ENCODE data around the gene SYT17.
"Not testable (repeated sequence)": the region's sequence is repeated elsewhere in the genome, so short reads cannot be mapped to it uniquely, and the experiment has no call there.

Gene SYT17

GRCh38 chr16:19174478-19174877 is 6.4 kb downstream of the SYT17 start:
- DNase-seq, result no peak

- no peak for DNase-seq
Measured at GRCh38 chr16:19175492-19176262, 7.6 kb downstream of the SYT17 start.

GRCh38 chr16:19177111-19177739 is 9.2 kb downstream of the SYT17 start:
- peak; percentile 95 for DNase-seq

GRCh38 chr16:19179546-19180490 is 11.8 kb downstream of the SYT17 start:
- DNase-seq, result peak; percentile 93

- DNase-seq, result no peak
Measured at GRCh38 chr16:19180741-19181140, 12.7 kb downstream of the SYT17 start.

- DNase-seq, result no peak
Measured at GRCh38 chr16:19182481-19182880, 14.4 kb downstream of the SYT17 start.

- DNase-seq, result no peak
Measured at GRCh38 chr16:19183187-19183586, 15.1 kb downstream of the SYT17 start.

GRCh38 chr16:19184823-19185509 is 16.9 kb downstream of the SYT17 start:
- no peak for DNase-seq

- DNase-seq, result no peak
Measured at GRCh38 chr16:19185510-19185851, 17.4 kb downstream of the SYT17 start.

- no peak for DNase-seq
Measured at GRCh38 chr16:19186408-19186807, 18.4 kb downstream of the SYT17 start.

- DNase-seq, result not testable (repeated sequence)
Measured at GRCh38 chr16:19187961-19188360, 19.9 kb downstream of the SYT17 start.

- no peak for DNase-seq
Measured at GRCh38 chr16:19188406-19188805, 20.4 kb downstream of the SYT17 start.

GRCh38 chr16:19192865-19193264 is 24.8 kb downstream of the SYT17 start:
- no peak for DNase-seq

GRCh38 chr16:19196871-19197270 is 28.8 kb downstream of the SYT17 start:
- DNase-seq, result no peak

- no peak for DNase-seq
Measured at GRCh38 chr16:19203374-19203966, 35.4 kb downstream of the SYT17 start.

- no peak for DNase-seq
Measured at GRCh38 chr16:19210280-19210924, 42.4 kb downstream of the SYT17 start.

- no peak for DNase-seq
Measured at GRCh38 chr16:19210968-19211367, 42.9 kb downstream of the SYT17 start.

- DNase-seq, result no peak
Measured at GRCh38 chr16:19212059-19212458, 44.0 kb downstream of the SYT17 start.

GRCh38 chr16:19213885-19214284 is 45.8 kb downstream of the SYT17 start:
- no peak for DNase-seq

GRCh38 chr16:19215705-19216104 is 47.7 kb downstream of the SYT17 start:
- DNase-seq, result no peak

GRCh38 chr16:19218581-19218980 is 50.5 kb downstream of the SYT17 start:
- DNase-seq, result no peak

- DNase-seq, result no peak
Measured at GRCh38 chr16:19219836-19220235, 51.8 kb downstream of the SYT17 start.

Data from NCI-H510A treated with DMSO at 0.1 percent for 48 hours (cell line).